HepG2 (cell line): Measurements from ENCODE around the gene RYR2. TPM values are rescaled to one million over a fixed set of nuclear protein-coding genes. Genes with fewer than 3 reads are reported as not detected.

Source experiments
- ATF4 ChIP-seq, 2 experiments: fragments of 450-650 bp in 1 of 2; sonication (generic) in 1 of 2; formaldehyde crosslinking; IDR thresholded peaks; 2 replicates each; pipeline versions ENCODE4 v1.5.0 to v1.8.0; 2020 to 2022; ENCODE audit warnings: mild to moderate bottlenecking in 1 of 2, missing genetic modification reagents in 1 of 2
- FOXM1 ChIP-seq: sonication (generic); formaldehyde crosslinking; IDR thresholded peaks from 2 replicates; pipeline ENCODE4 v1.5.0; 2020; ENCODE audit warnings: missing genetic modification reagents
- HDAC1 ChIP-seq: sonication (generic); formaldehyde crosslinking; IDR thresholded peaks from 2 replicates; pipeline ENCODE4 v1.5.1; 2020; ENCODE audit warnings: mild to moderate bottlenecking, missing genetic modification reagents
- MAFF ChIP-seq: IDR thresholded peaks from 2 replicates; pipeline ENCODE4 v1.6.1; 2011; ENCODE audit warnings: low read depth, low read length, improper control_type of control experiment
- MEIS1 ChIP-seq: sonication (generic); formaldehyde crosslinking; IDR thresholded peaks from 2 replicates; pipeline ENCODE4 v1.9.0; 2021; ENCODE audit warnings: mild to moderate bottlenecking, missing genetic modification reagents, moderate library complexity, borderline replicate concordance
- MTA3 ChIP-seq: sonication (generic); formaldehyde crosslinking; IDR thresholded peaks from 2 replicates; pipeline ENCODE4 v1.4.0; 2020; ENCODE audit warnings: missing genetic modification reagents
- NFKB2 ChIP-seq: sonication (generic); formaldehyde crosslinking; IDR thresholded peaks from 2 replicates; pipeline ENCODE4 v1.4.0; 2020; ENCODE audit warnings: missing genetic modification reagents, borderline replicate concordance
- NFKBIZ ChIP-seq: IDR thresholded peaks from 2 replicates; pipeline ENCODE4 v1.6.1; 2018; ENCODE audit warnings: missing genetic modification reagents, missing compliant biosample characterization
- RELA ChIP-seq: sonication (generic); formaldehyde crosslinking; IDR thresholded peaks from 2 replicates; pipeline ENCODE4 v1.4.0; 2020; ENCODE audit warnings: missing genetic modification reagents
- RNF2 ChIP-seq: fragments of 450-650 bp; conservative IDR thresholded peaks from 2 replicates; pipeline ENCODE4 v1.6.1; 2016; ENCODE audit warnings: low read depth
- SMAD3 ChIP-seq: sonication (generic); formaldehyde crosslinking; IDR thresholded peaks from 2 replicates; pipeline ENCODE4 v1.4.0; 2020; ENCODE audit warnings: missing genetic modification reagents
- TFE3 ChIP-seq: IDR thresholded peaks from 2 replicates; pipeline ENCODE4 v1.6.1; 2016
- THAP9 ChIP-seq: sonication (generic); formaldehyde crosslinking; IDR thresholded peaks from 2 replicates; pipeline ENCODE4; 2020; ENCODE audit warnings: missing genetic modification reagents, mild to moderate bottlenecking, borderline replicate concordance
- ZFY ChIP-seq: sonication (generic); formaldehyde crosslinking; IDR thresholded peaks from 2 replicates; pipeline ENCODE4 v1.4.0; 2020; ENCODE audit warnings: missing genetic modification reagents
- ZNF30 ChIP-seq: sonication (generic); formaldehyde crosslinking; IDR thresholded peaks from 2 replicates; pipeline ENCODE4 v1.5.0; 2020; ENCODE audit warnings: mild to moderate bottlenecking, missing genetic modification reagents
- ZNF513 ChIP-seq: sonication (generic); formaldehyde crosslinking; conservative IDR thresholded peaks from 2 replicates; pipeline ENCODE4 v1.5.0; 2020; ENCODE audit warnings: missing genetic modification reagents
- ZNF761 ChIP-seq: sonication (generic); formaldehyde crosslinking; conservative IDR thresholded peaks from 2 replicates; pipeline ENCODE4 v1.4.0; 2020; ENCODE audit warnings: mild to moderate bottlenecking, missing genetic modification reagents
- ZNF790 ChIP-seq: sonication (generic); formaldehyde crosslinking; IDR thresholded peaks from 2 replicates; pipeline ENCODE4 v1.8.0; 2022; ENCODE audit warnings: missing genetic modification reagents, mild to moderate bottlenecking, borderline replicate concordance
- ZNF883 ChIP-seq: sonication (generic); formaldehyde crosslinking; IDR thresholded peaks from 2 replicates; pipeline ENCODE4 v1.5.1; 2020; ENCODE audit warnings: mild to moderate bottlenecking, missing genetic modification reagents; ENCODE audit errors: not compliant biosample characterization
- polyA plus RNA-seq, 8 experiments: library from polyadenylated mRNA; depleted of rRNA in 3 of 8; stranded (reverse) in 7 of 8; unstranded in 1 of 8; fragments of >200 nt; fragmentation: Illumina TruSeq in 4 of 8; extraction: Trizol in 4 of 8; gene quantifications; 2 replicates each; pipeline versions ENCODE4 v1.2.1 to v1.2.3, GENCODE V29; 2011 to 2016; ENCODE audit warnings: low read depth in 4 of 8, missing spikeins in 1 of 8, mixed read lengths in 1 of 8; ENCODE audit not compliant: insufficient read depth in 1 of 8
- total RNA-seq, 5 experiments: library from RNA; depleted of rRNA; stranded (reverse); fragments of >200 nt; fragmentation: Illumina TruSeq; extraction: Trizol; gene quantifications; 2 replicates each; pipeline ENCODE4 v1.2.3, GENCODE V29; 2016; ENCODE audit warnings: low read depth in 1 of 5
- TF ChIP-seq, protein P1 (sequence below): sonication (generic); formaldehyde crosslinking; IDR thresholded peaks from 2 replicates; pipeline ENCODE4 v1.4.0; 2020; ENCODE audit warnings: mild to moderate bottlenecking, missing genetic modification reagents

Gene RYR2
- total and polyA plus RNA-seq, 2 of the 13 experiments (the other 11 are each of a cell fraction or from before 2014, with no cell fraction given), result not detected

DNA sequence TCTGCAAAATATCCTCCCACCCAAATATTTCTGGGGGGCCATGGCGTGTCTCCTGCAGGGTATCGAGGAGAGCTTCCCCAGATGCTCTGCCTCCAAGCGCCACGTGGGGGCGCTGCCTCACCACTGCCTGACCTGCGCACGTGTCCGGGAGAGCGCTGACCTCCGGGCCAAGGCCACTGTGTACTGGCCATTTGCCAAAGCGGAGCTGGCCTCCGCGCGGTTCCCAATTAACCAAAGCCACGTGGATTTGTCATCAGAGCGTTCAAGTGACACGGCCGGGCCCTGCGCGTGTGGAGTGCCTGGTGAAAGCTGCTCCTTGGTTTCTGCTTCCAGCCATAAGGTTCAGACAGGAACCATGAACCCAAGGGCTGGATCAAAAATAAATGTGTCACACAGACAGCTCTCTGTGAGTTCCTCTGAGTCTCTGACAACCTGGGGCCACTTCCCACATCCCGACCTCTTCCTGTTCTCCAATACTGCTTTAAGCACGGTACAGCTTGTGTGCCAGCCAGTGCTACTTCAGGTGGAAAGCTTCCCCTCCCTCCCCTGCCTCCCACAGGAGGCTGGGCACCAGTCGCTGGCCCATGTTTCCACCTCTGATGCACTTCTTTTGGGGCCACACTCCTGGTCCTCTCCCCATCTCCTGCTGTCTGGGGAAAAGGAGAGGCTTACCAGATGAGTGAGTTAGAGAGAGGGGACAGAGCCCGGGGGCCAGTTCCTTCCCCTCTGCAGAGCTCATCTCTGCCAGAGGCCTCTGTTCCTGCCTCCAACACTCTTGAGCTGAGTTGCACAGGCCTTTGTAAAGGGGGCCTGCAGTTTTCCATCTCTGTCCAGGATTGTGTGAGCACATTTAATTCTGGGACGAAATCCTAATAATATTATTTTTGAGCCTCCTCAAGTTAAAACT is 822.6 kb downstream of the RYR2 start (continued):
- no peak for TF ChIP-seq MTA3
- TF ChIP-seq ATF4 (CRISPR knock-in tag; IDR thresholded peaks at IDR 0.05), result peak in 1 of 2 experiments; percentile 61; a peak in 2 of 4 replicates
- TF ChIP-seq ZNF513 (CRISPR knock-in tag), result no peak
- TF ChIP-seq, protein P1, sequence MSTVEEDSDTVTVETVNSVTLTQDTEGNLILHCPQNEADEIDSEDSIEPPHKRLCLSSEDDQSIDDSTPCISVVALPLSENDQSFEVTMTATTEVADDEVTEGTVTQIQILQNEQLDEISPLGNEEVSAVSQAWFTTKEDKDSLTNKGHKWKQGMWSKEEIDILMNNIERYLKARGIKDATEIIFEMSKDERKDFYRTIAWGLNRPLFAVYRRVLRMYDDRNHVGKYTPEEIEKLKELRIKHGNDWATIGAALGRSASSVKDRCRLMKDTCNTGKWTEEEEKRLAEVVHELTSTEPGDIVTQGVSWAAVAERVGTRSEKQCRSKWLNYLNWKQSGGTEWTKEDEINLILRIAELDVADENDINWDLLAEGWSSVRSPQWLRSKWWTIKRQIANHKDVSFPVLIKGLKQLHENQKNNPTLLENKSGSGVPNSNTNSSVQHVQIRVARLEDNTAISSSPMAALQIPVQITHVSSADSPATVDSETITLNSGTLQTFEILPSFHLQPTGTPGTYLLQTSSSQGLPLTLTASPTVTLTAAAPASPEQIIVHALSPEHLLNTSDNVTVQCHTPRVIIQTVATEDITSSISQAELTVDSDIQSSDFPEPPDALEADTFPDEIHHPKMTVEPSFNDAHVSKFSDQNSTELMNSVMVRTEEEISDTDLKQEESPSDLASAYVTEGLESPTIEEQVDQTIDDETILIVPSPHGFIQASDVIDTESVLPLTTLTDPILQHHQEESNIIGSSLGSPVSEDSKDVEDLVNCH (CRISPR knock-in tag), result no peak
- no peak for TF ChIP-seq RELA (CRISPR knock-in tag)
- peak; percentile 21; the same call in 1 of the 2 replicates for TF ChIP-seq THAP9 (CRISPR knock-in tag)
- TF ChIP-seq ZNF30, result no peak
- no peak for TF ChIP-seq ZNF761 (CRISPR knock-in tag)
- peak; percentile 33 for TF ChIP-seq ZNF883 (CRISPR knock-in tag)
- peak; percentile 77 for TF ChIP-seq HDAC1 (CRISPR knock-in tag)
- no peak for TF ChIP-seq SMAD3 (CRISPR knock-in tag)
- TF ChIP-seq NFKBIZ, result no peak
- TF ChIP-seq RNF2, result peak; percentile 90
- peak; percentile 85 for TF ChIP-seq TFE3 (CRISPR knock-in tag)
- TF ChIP-seq MAFF, result no peak
- no peak for TF ChIP-seq FOXM1 (CRISPR knock-in tag)
- TF ChIP-seq ZNF790 (CRISPR knock-in tag), result no peak
- TF ChIP-seq MEIS1 (CRISPR knock-in tag), result no peak
- peak; percentile 94 for TF ChIP-seq NFKB2 (CRISPR knock-in tag)
- TF ChIP-seq ZFY, result peak; percentile 58
